GM18499 (cell line): ENCODE measurements around the gene CCIN.

Source experiments
- ATAC-seq: cut with Tn5 transposase; IDR thresholded peaks from one replicate; pipeline ENCODE4 v1.9.1; 2021; ENCODE audit warnings: moderate number of reproducible peaks; ENCODE audit not compliant: insufficient read depth, unreplicated experiment

Gene CCIN

DNA sequence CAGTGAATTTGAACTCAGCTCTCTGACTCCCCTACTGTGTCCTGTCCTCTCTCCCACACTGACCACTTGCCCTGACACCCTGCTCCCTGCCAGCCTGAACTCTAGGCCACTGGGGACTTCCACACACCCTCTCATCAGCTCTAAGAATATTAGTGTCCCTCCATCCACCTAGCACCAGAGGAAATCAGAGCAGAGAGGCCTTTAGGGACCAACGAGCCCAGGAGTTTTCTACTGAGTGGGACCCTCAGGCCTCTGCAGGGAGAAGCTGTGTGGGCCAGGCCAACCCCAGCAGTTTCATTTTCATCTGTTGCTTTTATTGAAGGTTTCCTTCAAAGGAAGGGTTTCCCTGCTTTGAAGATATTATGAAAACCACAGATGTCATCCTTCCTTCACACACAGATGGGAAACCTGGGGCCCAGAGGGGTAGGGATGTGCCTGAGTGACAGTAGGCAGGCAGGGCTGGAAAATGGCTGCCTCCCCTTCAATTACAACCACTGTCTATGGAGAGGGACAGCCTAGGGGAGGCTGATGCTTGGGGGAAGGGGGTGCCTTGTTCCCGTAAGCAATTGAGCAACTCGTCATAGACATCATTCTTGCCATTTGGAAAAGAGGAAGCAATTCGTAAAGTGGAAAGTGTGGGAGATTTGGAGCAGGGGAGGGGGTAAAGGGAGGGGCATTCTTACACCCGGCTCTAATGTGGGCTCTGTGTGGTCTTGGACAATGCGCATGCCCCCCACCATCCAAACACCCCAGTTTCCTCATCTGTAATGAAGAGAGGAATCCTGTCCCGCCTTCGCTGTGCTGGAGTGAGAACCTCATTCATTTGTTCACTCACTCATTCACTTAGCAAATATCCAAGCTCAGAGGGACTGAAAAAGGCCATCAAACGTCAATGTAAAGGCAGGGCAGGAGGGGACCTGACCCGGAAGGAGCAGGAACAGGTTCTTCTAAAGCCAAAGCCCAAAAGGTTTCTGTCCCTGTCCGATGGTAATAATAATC, 28.8 kb upstream of the CCIN start:
- no peak for ATAC-seq

DNA sequence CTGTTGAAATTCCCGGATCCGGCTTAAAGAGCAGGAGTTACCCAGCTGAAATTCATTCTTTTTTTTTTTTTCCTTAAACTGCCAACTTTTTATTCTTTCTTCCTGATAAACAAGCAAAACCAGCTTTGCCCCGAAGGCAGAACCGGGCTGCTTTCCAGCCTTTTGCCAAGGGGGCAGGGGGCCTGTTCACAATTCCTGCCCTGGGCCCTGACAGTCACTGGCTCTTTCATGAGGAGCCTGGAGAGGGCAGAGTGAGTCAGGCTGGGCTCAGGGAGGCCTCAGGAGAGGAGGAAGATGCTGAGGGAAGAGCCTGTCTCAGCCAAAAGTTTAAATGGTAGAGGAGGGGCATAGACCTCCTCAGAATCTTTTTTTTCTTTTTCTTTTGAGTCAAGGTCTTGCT, 27.9 kb upstream of the CCIN start:
- ATAC-seq, result no peak

DNA sequence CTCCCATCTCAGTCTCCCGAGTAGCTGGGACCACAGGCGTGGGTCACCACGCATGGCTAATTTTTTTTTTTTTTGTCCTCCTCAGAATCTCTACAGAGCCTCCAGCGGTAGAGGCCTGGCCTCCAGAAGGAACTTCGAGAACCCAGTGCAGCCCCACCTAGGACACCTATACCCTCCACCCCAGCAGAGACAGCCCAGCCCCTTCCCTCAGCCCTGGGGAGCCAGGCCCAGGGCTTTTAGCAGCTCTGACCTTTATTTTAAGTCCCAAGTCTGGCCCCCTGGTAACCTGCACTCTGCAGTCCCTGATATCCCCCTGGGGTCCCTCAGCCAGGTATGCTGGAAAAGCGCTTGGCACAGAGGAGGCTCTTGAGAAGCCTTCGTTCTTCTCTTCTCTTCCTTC, 27.4 kb upstream of the CCIN start:
- ATAC-seq, result no peak

DNA sequence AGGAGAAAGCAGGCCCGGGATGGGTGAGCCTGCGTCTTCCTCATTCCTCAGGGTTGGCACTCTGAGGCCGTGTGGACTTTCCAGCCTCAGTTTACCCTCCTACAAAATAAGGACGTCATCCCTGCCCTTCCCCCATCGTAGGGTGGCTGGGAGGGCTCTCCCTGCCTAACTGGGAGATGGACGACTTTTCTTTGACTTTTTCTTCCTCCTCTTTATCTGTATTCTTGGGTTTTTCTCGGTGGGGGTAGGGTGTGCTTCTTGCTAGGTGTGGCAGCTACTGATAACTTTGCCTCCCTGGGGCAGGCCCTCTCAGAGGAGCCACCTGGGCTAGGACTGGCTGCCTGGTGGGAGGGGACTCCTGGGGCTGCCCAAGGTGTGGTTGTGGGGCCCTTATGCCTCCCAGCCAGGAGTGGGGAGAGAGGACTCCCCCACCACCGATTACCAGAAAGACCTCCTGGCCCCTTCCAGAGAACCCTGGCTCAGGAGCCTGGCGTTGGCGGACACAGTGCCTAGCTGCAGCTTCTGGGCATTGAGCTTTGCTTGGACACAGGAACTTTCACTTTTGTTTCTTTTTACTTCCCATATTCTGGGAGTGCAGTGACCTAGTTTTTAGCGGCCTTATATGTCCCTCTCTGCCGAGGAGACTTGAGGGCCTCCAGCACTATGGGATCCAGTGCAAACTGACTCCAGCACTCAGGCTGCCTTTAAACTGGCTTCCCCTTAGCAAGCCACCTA, 26.5 kb upstream of the CCIN start:
- ATAC-seq, result no peak

DNA sequence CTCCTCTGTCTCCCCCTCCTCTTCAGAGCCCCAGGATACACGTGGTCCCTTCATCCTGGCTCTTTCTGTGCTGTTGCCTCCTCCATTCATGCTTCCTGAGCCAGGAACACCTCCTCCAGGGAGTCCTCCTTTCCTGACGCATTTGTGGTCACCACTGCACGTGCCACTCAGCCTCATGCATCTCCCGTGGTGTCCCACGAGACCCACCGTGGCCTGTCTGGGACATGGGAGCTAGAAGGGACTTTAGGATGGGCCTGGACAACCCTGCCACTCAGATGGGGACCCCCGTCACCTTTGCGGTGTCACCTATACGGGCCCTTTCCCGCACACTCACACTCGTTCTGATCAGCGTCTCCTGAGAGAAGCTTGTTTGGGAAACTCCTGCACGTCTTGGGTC, 25.9 kb upstream of the CCIN start:
- ATAC-seq, result no peak

DNA sequence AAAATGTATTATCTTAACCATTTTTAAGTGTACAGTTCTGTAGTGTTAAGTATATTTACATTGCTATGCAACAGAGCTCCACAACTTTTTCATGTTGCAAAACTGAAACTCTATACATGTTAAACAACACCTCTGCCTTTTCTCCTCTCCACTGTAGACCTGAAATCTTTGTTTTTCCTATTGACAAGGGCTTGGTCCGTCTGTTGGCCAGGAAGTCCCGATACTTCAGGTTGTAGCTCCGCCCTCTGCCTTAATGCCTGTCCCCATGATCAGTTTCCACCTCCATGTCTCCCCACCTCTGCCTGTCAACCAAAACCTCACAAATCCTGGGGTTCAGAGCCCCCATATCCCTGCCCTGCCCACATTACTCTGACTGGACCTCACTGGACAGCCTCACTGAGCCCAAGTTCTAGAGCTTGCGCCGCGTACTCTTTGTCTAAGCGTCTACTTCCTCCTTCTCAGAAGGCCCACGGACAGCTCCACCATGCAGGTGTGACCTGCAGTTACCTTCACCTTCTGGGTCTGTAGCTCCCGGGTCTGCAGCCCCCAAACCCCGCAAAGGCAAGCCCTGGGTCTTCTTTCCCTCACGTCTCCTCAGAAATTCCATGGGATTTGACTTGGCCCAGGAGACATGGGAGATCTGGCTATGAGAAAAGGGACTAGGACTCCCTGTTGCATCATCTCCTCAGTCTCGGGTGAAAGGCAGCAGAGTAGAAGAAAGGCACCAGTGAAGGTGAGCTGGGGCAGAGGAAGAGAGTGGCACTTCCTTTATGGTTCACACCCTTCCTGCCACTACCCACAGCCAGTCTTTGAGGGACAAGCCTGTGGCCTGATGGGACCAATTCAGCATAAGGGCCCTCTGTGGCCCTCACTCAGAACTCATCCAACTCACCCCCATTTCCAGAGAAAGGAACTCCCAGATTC, 24.6 kb upstream of the CCIN start:
- ATAC-seq, result no peak

DNA sequence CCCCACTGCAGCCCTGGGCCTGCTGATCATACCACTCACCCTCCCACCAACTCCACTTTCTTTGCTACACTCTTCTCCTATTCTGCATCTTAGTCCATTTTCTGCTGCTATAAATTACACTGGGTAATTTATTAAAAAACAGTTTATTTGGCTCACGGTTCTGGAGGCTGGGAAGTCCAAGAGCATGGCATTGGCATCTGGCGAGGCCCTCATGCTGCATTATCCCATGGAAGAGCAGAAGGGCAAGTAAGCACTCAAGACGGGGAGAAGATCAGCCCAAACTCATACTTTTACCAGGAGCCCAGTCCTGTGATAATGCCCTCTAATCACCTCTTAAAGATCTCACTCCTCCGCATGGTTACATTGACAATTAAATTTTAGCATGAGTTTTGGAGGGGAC, 23.2 kb upstream of the CCIN start:
- no peak for ATAC-seq

DNA sequence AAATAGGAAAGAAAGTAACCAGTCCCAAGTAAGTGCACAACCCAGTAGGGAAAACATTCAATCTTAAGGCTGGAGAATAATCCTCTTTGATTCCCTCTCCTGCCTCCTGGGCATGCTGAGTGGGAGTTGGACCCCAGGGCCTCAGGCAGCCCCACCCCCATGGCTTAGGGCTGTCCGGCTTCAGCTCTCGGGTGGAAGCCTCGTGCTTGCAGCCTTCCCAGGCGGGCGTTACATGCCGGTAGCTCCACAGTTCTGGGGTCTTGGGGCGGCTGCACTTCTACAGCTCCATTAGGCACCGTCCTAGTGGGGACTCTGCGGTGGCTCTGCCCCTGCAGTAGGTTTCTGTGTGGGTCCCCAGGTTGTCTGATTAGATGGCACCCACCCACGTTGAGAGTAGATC, 22.5 kb upstream of the CCIN start:
- no peak for ATAC-seq

DNA sequence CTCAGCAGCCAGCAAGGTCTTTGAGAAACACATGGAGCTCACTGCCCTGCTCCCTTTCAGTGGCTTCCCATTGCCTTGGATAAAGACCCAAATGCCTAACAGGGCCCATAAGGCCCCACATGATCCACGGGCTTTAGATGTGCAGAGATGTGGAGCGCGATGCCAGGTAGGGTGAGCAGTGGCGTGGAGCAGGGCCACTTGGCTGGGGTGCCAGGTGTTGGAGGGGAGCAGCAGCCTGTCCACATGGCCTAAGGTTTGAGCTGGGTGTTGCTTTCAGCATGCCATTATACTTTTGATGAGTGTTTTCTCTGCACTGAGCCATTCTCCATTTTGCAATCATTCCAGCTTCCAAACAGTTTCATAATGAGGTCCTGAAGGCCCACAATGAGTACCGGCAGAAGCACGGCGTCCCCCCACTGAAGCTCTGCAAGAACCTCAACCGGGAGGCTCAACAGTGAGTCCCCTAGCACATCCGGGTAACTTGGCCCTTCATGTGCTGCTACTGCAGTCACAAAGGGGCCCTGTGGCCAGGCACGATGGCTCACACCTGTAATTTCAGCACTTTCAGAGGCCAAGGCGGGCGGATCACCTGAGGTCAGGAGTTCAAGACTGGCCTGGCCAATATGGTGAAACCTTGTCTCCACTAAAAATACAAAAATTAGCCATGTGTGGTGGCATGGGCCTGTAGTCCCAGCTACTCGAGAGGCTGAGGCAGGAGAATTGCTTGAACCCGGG, 21.6 kb upstream of the CCIN start:
- no peak for ATAC-seq

DNA sequence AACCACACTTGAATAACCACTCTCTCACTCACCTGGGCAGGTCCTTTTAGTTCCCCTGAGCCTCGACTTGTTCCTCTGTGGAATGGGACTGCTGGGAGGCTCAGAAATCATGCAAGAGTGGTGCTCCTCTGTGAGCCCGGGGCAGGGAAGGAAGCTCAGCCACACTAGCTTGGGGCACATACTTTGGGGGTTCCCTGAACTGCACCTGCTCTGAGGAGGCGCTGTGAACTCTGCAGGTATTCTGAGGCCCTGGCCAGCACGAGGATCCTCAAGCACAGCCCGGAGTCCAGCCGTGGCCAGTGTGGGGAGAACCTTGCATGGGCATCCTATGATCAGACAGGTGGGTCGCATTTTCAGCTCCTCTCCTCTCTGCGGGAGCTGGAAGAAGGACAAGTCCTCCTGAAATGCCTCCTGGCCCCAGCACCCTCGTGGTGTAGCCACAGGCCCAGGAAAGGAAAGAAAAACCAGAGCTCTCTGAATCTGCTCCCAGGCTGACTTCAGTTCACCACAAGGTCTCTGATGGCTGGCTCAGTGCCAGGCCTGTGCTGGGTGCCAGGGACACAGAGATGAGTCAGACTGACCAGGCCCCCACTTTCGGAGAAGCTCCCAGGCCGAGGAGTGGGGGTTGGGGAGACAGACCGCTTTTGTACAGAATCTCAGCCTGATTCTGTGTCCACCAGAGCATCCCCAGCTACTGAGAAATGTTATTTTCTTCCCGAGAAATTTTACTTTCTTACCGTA, 20.7 kb upstream of the CCIN start:
- ATAC-seq, result no peak

DNA sequence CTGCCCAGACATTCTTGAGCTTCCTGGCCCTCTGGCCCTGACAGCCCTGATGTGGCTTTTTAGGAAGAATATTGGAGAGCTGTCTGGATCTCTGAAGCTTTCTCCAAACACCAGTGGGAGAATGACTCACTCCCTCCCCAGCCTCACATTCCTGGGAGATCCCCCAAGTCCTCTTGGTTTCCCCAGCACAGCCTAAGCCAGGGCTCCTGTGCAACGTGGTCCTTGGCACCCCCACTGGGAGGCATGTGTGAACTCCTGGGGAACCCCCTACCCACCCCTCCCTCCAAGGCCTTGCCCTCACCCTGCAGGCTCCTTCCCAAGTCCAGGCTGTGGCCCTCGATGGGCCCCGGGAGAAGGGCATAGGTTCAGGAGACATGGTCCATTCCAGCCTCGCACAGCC, 20.0 kb upstream of the CCIN start:
- no peak for ATAC-seq

DNA sequence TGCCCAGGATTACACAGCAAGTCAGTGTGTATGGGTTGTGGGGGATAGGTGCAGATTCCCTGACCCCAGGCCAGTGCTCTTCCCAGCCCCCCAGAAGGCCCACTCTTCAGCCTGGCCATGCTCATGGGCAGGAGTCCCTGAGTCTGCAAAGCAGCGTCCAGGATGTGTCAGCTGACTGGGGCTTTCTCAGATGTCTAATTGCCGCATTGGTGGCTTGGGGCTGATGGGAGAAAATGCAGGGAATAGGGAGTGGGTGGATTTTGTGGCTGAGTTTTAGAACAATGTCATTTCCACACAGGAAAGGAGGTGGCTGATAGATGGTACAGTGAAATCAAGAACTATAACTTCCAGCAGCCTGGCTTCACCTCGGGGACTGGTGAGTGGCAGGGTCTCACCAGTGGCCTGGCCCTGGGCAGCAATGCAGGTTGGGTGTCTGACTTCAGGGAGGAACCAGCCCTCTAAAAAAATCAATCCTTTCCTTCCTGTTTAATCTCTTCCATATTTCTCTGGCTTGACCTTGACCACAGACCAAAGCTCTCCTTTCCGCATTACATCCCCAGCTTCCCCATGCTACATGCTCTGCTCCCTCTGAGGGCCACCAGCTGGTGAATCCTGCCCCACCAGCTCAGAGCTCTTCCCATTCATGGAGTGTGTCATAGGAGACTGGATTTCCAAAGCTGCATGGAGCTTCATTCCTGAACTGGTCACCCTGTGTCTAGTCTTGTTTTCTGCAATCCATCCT, 18.4 kb upstream of the CCIN start:
- no peak for ATAC-seq

DNA sequence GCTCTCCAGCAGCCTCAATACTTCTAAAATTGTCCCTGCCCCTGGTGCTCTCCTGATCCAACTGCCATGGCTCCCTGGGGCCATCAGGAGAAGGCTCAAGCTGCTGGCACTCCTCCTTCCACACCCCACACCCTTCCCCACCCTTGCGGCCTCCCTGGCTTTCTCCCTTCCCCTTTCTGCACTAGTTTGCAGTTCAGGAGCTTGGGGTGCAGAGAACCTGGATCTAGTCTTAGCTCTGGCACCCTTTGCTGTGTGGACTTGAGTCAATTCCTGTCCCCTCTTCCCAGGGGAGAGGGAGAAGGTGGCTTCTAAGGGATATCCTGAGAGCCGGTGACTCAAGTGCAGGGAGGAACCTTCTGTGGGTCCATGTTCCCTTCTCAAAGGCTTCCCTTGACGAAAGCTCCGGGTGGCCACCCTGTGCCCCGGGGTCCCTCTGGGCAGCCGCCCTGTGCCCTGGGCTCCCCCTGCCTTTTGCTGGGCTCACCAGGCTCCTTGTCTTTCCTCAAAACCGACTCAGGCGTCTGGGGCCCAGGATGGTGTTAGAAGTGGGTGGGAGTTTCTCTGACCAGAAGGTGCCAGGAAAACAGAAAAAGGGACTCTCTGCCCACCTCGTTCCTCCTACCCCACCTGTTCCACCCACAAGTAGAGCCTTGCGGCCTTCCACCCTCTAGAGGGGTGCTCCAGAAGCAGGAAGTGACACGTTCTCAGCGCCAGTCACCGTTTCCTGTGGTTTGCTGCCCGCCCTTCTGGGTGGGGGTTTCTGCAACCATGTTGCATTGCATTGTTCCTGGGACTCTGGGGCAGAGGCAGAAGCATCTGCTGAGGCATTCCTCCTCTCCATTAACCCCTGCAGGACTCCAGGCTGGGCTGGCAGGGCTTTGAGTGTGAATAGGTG, 17.6 kb upstream of the CCIN start:
- ATAC-seq, result peak; percentile 66

DNA sequence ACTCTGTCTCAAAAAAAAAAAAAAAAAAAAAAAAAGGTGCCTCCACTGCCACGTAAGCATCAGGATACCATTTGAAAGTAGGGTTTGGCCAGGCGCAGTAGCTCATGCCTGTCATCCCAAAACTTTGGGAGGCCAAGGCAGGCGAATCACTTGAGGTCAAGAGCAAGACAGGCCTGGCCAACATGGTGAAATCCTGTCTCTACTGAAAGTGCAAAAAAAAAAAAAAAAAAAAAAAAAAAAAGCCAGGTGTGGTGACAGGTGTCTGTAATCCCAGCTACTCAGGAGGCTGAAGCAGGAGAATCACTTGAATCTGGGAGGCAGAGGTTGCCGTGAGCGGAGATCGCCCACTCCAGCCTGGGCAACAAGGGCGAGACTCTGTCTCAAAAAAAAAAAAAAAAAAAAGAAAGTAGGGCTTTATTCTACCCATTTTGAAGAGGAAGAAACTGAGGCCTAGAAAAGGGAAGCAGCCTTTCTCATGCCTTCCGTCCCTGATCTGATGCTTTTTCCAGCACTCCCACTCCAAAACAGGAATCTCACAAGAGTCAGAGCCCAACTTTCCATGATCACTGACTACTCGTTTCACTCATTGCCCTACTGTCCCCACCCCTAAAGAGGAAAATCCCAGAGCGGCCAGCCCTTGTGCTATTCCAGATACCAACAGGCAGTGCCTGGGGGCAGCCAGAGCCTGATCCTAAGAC, 16.3 kb upstream of the CCIN start:
- no peak for ATAC-seq

DNA sequence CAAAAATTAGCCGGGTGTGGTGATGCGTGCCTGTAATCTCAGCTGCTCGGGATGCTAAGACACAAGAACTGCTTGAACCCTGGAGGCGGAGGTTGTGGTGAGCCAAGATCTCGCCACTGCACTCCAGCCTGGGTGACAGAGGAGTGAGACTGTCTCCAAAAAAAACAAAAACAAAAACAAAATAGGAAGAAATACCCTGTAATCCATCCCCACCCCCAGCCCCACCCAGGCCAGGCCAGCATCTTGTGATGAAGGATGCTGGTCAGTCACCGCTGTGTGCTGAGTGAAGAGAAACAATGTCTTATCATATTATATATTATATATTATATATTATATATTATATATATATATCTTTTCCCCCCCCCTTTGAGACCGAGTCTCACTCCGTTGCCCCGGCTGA, 15.4 kb upstream of the CCIN start:
- no peak for ATAC-seq

DNA sequence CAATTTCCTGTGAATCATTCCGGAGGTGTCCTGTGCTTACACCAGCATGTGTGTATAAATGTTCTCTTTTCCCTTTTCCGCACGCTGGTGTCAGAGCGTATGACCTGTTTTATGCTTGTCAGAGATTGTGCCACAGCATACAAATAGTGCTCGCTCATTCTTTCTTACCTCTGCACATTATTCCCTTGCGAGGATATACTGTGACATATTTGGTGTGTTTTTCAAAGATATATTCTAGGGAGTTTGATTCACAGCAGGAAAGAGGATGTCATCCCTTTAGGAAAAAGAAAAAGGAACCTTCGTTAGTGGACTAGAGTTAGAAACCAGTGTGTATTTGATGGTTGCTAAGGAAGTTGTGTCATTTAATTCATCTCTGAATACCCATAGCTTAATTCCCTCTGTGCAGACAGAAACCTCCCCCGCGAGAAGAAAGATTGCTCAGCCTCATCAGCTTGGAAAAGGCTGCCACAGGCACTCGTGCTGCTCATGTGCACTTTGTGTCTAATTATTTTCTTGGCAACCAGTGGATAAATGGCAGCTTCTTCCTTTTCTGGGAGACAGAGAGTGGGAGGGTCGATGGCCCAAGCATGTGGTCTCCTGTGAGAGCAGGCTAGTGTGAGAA, 14.7 kb upstream of the CCIN start:
- no peak for ATAC-seq

DNA sequence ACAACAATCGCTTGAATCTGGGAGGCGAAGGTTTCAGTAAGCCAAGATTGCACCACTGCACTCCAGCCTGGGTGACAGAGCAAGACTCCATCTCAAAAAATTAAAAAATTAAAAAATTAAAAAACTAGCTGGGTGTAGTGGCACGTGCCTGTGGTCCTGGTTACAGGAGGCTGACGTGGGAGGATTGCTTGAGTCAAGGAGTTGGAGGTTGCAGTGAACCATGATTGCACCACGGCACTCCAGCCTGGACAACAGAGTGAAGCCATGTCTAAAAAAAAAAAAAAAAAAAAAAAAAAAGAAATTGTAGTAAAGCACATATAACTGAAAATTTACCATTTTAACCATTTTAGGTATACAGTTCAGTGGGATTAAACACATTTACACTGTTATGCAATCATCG, 13.1 kb upstream of the CCIN start:
- ATAC-seq, result no peak
